WTC11 (cell line): ENCODE data around the gene TRIM26. TPM values are rescaled to one million over a fixed set of nuclear protein-coding genes. Genes with fewer than 3 reads are reported as not detected.

Experiments used
- ATAC-seq: fragments of 200-7000 bp; cut with Tn5 transposase; 2 replicates; pipeline ENCODE4 v1.10.0; 2021; ENCODE audit warnings: mild to moderate bottlenecking, moderate library complexity
- CTCF ChIA-PET: fragments of 300-600 bp; sonication (Branson Sonifier 250); formaldehyde crosslinking; loops from one replicate; lab custom pipeline; 2021; ENCODE audit warnings: antibody characterized with exemption; lab: Charles Lee
- POLR2A ChIA-PET: fragments of 350-600 bp; sonication (Branson Sonifier 250); formaldehyde crosslinking; loops from one replicate; lab custom pipeline; 2021; ENCODE audit warnings: antibody characterized with exemption; lab: Charles Lee
- DNase-seq: peaks from one replicate; pipeline ENCODE4 v3.0.0; 2021; ENCODE audit warnings: low spot score
- H3K27ac Mint-ChIP-seq: 2 replicates; pipeline ENCODE4 v1.8.0; 2021; ENCODE audit warnings: mixed read lengths
- H3K27me3 Mint-ChIP-seq: 2 replicates; pipeline ENCODE4 v1.8.0; 2021; ENCODE audit warnings: low read depth, mild to moderate bottlenecking, moderate library complexity, mixed read lengths
- H3K36me3 Mint-ChIP-seq: 2 replicates; pipeline ENCODE4 v1.8.0; 2021; ENCODE audit warnings: mixed read lengths
- H3K4me1 Mint-ChIP-seq: 2 replicates; pipeline ENCODE4 v1.8.0; 2022; ENCODE audit warnings: mixed read lengths
- H3K4me3 Mint-ChIP-seq: 2 replicates; pipeline ENCODE4 v1.8.0; 2021; ENCODE audit warnings: mild to moderate bottlenecking, moderate library complexity, mixed read lengths
- H3K9me3 Mint-ChIP-seq: 2 replicates; pipeline ENCODE4 v1.8.0; 2021; ENCODE audit warnings: mixed read lengths
- AR ChIP-seq: fragments of 250-450 bp; sonication (Bioruptor Pico); IDR thresholded peaks from 2 replicates; pipeline ENCODE4 v1.9.0; 2021; ENCODE audit warnings: mild to moderate bottlenecking
- ATF2 ChIP-seq: sonication (generic); formaldehyde crosslinking; IDR thresholded peaks from 2 replicates; pipeline ENCODE4 v1.8.1; 2022; ENCODE audit warnings: low read depth, missing genetic modification reagents, borderline replicate concordance
- ATF3 ChIP-seq: sonication (generic); formaldehyde crosslinking; conservative IDR thresholded peaks from 2 replicates; pipeline ENCODE4 v1.8.1; 2022; ENCODE audit warnings: mild to moderate bottlenecking, missing genetic modification reagents
- E2F5 ChIP-seq: sonication (generic); formaldehyde crosslinking; IDR thresholded peaks from 2 replicates; pipeline ENCODE4 v1.8.1; 2022; ENCODE audit warnings: mild to moderate bottlenecking, moderate library complexity, missing genetic modification reagents
- HMGA2 ChIP-seq: fragments of 250-450 bp; sonication (Bioruptor Pico); IDR thresholded peaks from 2 replicates; pipeline ENCODE4 v1.4.0; 2021; ENCODE audit warnings: mild to moderate bottlenecking, moderate library complexity
- IRF1 ChIP-seq: sonication (generic); formaldehyde crosslinking; IDR thresholded peaks from 2 replicates; pipeline ENCODE4 v1.8.0; 2023; ENCODE audit warnings: missing genetic modification reagents
- JAZF1 ChIP-seq: fragments of 250-450 bp; sonication (Bioruptor Pico); IDR thresholded peaks from 2 replicates; pipeline ENCODE4 v1.9.0; 2021; ENCODE audit warnings: moderate library complexity, mild to moderate bottlenecking, inconsistent platforms
- NFATC4 ChIP-seq: fragments of 250-450 bp; sonication (Bioruptor Pico); IDR thresholded peaks from 2 replicates; pipeline ENCODE4 v1.9.0; 2021; ENCODE audit warnings: mild to moderate bottlenecking
- NR1H2 ChIP-seq: sonication (generic); formaldehyde crosslinking; IDR thresholded peaks from 2 replicates; pipeline ENCODE4 v1.9.0; 2021; ENCODE audit warnings: mild to moderate bottlenecking, moderate library complexity, missing genetic modification reagents
- OVOL2 ChIP-seq: fragments of 250-450 bp; sonication (Bioruptor Pico); IDR thresholded peaks from 2 replicates; pipeline ENCODE4 v1.9.0; 2021; ENCODE audit warnings: mild to moderate bottlenecking, borderline replicate concordance
- RELA ChIP-seq: sonication (generic); formaldehyde crosslinking; IDR thresholded peaks from 2 replicates; pipeline ENCODE4 v1.8.1; 2022; ENCODE audit warnings: missing genetic modification reagents, mild to moderate bottlenecking, borderline replicate concordance
- USF1 ChIP-seq: sonication (generic); formaldehyde crosslinking; IDR thresholded peaks from 2 replicates; pipeline ENCODE4 v1.8.0; 2022; ENCODE audit warnings: mild to moderate bottlenecking, missing genetic modification reagents
- ZMAT4 ChIP-seq: fragments of 250-450 bp; sonication (Bioruptor Pico); IDR thresholded peaks from 2 replicates; pipeline ENCODE4 v1.9.0; 2021; ENCODE audit warnings: mild to moderate bottlenecking
- ZNF512 ChIP-seq: sonication (generic); formaldehyde crosslinking; IDR thresholded peaks from 2 replicates; pipeline ENCODE4 v1.8.1; 2022; ENCODE audit warnings: missing genetic modification reagents, borderline replicate concordance
- total RNA-seq: library from RNA; stranded (reverse); gene quantifications from 3 replicates; pipeline ENCODE4 v1.2.3, GENCODE V29; 2021

TRIM26 gene
- total RNA-seq, 1 experiment from 2014 or later: 27.7 TPM

GRCh38 chr6:30175765-30176164, 37.4 kb downstream of the TRIM26 start (continued):
- TF ChIP-seq ZNF512 (CRISPR knock-in tag) (no peak), HMGA2 (no peak), ZMAT4 (CRISPR knock-in tag) (no peak), NFATC4 (CRISPR knock-in tag) (no peak), OVOL2 (no peak)
- TF ChIP-seq, all 79 proteins: peak for 0

GRCh38 chr6:30172681-30173080, 40.5 kb downstream of the TRIM26 start:
- ChIA-PET CTCF (interaction anchor here (3.5 kb wide), 1 partner anchor 69 kb away, joined by 25 read pairs; no protein-coding TSS in a partner anchor), POLR2A (interaction anchor here (1.0 kb wide), 1 partner anchor 40 kb away, joined by 5 read pairs; the partner anchor contains the start of gene TRIM26)
- peaks cover 76% of the 10 kb centered on the region for H3K27me3 Mint-ChIP-seq
- H3K4me1 Mint-ChIP-seq: peaks cover 15% of the 10 kb centered on the region
- no peak for ATAC-seq
- no peak overlapping the region for H3K27ac Mint-ChIP-seq
- H3K9me3 Mint-ChIP-seq: no peaks in the 10 kb centered on the region
- DNase-seq: no peak
- H3K36me3 Mint-ChIP-seq: no peaks in the 10 kb centered on the region
- peak overlapping the region; percentile 41; the same call in 1 of the 2 replicates for H3K4me3 Mint-ChIP-seq
- TF ChIP-seq USF1 (CRISPR knock-in tag): no peak
- TF ChIP-seq HMGA2: no peak
- TF ChIP-seq NFATC4 (CRISPR knock-in tag): no peak
- TF ChIP-seq RELA: no peak
- TF ChIP-seq E2F5: no peak
- TF ChIP-seq NR1H2 (CRISPR knock-in tag): no peak
- no peak for TF ChIP-seq IRF1 (CRISPR knock-in tag)
- no peak for TF ChIP-seq AR
- no peak for TF ChIP-seq JAZF1 (CRISPR knock-in tag)
- no peak for TF ChIP-seq ATF2 (CRISPR knock-in tag)
- TF ChIP-seq ATF3: no peak
- TF ChIP-seq, all 79 proteins: peak for 0
